ENCODE results near the gene RAPGEF4. TPM values are rescaled to one million over a fixed set of nuclear protein-coding genes. Genes with fewer than 3 reads are reported as not detected.

RAPGEF4 gene
- 60.7 TPM for total RNA-seq

GRCh38 chr2:172735582-172736423, at the start of gene RAPGEF4:
RAPGEF4 (plus strand) TSS chr2:172735845; CDS start chr2:172735984, 139 bp downstream.

GRCh38 chr2:173075781-173076580, 340.3 kb downstream of the RAPGEF4 start, which contains the start of gene MAP3K20:
MAP3K20 (plus strand) TSS chr2:173075846; CDS start chr2:173091032, 15,186 bp downstream.

Small RNA genes lying within 50 kb of the gene (small RNA-seq; reads per million reads assigned to genes)
- gene RF01210, result not detected

Other genes with a start within 250 kb of the RAPGEF4 start
- 18.2 TPM for gene PDK1, start 179.8 kb upstream of the RAPGEF4 start, total RNA-seq

Measured in diencephalon (tissue), 1 donor.